Ovary (tissue), 3 donors: ENCODE measurements around the gene KLHL24.

Experiments used
- CTCF ChIP-seq, 3 donors: fragments of 450-650 bp in 2 of 3; fragments of 200-600 bp in 1 of 3; IDR thresholded peaks; one replicate each; pipeline versions ENCODE4 v1.5.1 to v1.8.0; 2016 to 2022; ENCODE audit warnings: antibody characterized with exemption in 3 of 3, mild to moderate bottlenecking in 1 of 3
- EP300 ChIP-seq: sonication (generic); formaldehyde crosslinking; IDR thresholded peaks from one replicate; pipeline ENCODE4 v1.6.1; 2017; ENCODE audit warnings: antibody characterized with exemption
- POLR2A ChIP-seq: fragments of 450-650 bp; IDR thresholded peaks from one replicate; pipeline ENCODE4 v1.6.1; 2017; ENCODE audit warnings: antibody characterized with exemption, mild to moderate bottlenecking, moderate library complexity
- donor health status: DM: no; HTN: no; CAD: no.

GRCh38 chr3:183733553-183733952 is 98.1 kb downstream of the KLHL24 start:
- TF ChIP-seq CTCF (IDR thresholded peaks at IDR 0.05) (no peak), POLR2A (no peak), EP300 (no peak)
